HFF-Myc (cell line): ENCODE data around the gene SAMHD1.
"Not testable (repeated sequence)": the region's sequence is repeated elsewhere in the genome, so short reads cannot be mapped to it uniquely, and the experiment has no call there.

Source experiments
- DNase-seq: peaks from one replicate; pipeline ENCODE4 v3.0.0-alpha.2; 2011; ENCODE audit warnings: low read depth; ENCODE audit errors: extremely low read depth
- H3K4me3 ChIP-seq: replicated peaks from 2 replicates; pipeline ENCODE4 v1.5.1; 2011; ENCODE audit warnings: low read depth, mild to moderate bottlenecking, control low read depth, low read length
- CTCF ChIP-seq: IDR thresholded peaks from 2 replicates; pipeline ENCODE4 v1.5.1; 2012; ENCODE audit warnings: mild to moderate bottlenecking, low read depth, low read length, control low read depth; ENCODE audit errors: missing control alignments

SAMHD1 gene

GRCh38 chr20:36908603-36909002 lies 42.9 kb downstream of the SAMHD1 start:
- no peak for DNase-seq
- TF ChIP-seq CTCF, result no peak
- H3K4me3 ChIP-seq, result no peak overlapping the region

- not testable (repeated sequence) for DNase-seq, H3K4me3 ChIP-seq
Measured at GRCh38 chr20:36906086-36906485, 45.4 kb downstream of the SAMHD1 start.

- not testable (repeated sequence) for H3K4me3 ChIP-seq, DNase-seq
Measured at GRCh38 chr20:36905566-36905965, 45.9 kb downstream of the SAMHD1 start.

- no peak for TF ChIP-seq CTCF
- H3K4me3 ChIP-seq, result no peak overlapping the region
- no peak for DNase-seq
Measured at GRCh38 chr20:36904690-36905089, 46.8 kb downstream of the SAMHD1 start.

GRCh38 chr20:36895036-36895435 lies 56.5 kb downstream of the SAMHD1 start:
- DNase-seq, result no peak
- no peak for TF ChIP-seq CTCF
- H3K4me3 ChIP-seq, result no peak overlapping the region

- no peak for TF ChIP-seq CTCF
- DNase-seq, result no peak
- no peak overlapping the region for H3K4me3 ChIP-seq
Measured at GRCh38 chr20:36893801-36894200, 57.7 kb downstream of the SAMHD1 start.

- DNase-seq, result no peak
- no peak overlapping the region for H3K4me3 ChIP-seq
- TF ChIP-seq CTCF, result no peak
Measured at GRCh38 chr20:36891211-36891610, 60.3 kb downstream of the SAMHD1 start.

- DNase-seq, result no peak
- TF ChIP-seq CTCF, result no peak
- no peak overlapping the region for H3K4me3 ChIP-seq
Measured at GRCh38 chr20:36890586-36890985, 60.9 kb downstream of the SAMHD1 start.
